NCI-H345 treated with DMSO at 0.1 percent for 48 hours (cell line): Measurements from ENCODE around the gene NLRP6.
"Not testable (repeated sequence)": the region's sequence is repeated elsewhere in the genome, so short reads cannot be mapped to it uniquely, and the experiment has no call there.

Experiments
- DNase-seq: peaks from one replicate; lab custom pipeline; 2025; ENCODE audit not compliant: unreplicated experiment; lab: John Stamatoyannopoulos, UW

NLRP6 gene

DNA sequence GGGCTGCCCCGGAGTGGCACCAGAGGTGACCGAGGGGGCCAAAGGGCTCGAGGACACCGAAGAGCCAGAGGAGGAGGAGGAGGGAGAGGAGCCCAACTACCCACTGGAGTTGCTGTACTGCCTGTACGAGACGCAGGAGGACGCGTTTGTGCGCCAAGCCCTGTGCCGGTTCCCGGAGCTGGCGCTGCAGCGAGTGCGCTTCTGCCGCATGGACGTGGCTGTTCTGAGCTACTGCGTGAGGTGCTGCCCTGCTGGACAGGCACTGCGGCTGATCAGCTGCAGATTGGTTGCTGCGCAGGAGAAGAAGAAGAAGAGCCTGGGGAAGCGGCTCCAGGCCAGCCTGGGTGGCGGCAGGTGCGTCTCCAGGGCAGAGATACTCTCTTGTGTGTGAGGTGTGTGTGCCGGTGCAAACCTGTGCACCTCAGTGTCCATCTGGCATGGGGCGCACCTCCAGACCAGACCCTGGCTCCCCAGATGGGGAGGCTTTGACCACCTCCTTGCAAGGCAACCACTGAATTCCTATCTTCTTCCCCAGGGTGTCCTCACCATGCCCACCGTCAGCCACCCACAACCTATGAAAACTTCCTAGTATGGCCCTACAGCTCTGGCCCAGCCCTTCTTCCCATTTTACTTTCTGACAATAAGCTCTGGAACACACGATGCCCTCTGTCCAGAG, 3.4 kb downstream of the NLRP6 start:
- DNase-seq = no peak

DNA sequence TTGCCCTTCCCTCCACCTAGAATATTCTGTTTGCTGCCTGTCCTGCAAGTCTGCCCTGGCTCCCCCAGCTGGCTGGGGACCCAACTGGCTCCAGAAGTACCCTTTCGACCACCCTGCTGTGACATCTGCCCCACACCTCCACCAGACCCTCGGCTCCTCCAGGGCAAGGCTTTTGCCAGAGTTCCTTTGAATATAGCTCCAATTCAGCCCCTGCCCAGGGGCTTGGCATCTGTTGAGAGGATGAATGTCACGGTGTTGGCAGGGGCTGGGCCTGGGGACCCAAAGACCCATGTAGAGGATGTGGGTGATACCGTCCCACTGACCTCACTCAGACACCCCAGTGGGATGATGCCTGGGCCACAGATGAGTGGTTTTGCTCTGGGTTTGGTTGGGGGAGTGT, 4.0 kb downstream of the NLRP6 start:
- no peak for DNase-seq

DNA sequence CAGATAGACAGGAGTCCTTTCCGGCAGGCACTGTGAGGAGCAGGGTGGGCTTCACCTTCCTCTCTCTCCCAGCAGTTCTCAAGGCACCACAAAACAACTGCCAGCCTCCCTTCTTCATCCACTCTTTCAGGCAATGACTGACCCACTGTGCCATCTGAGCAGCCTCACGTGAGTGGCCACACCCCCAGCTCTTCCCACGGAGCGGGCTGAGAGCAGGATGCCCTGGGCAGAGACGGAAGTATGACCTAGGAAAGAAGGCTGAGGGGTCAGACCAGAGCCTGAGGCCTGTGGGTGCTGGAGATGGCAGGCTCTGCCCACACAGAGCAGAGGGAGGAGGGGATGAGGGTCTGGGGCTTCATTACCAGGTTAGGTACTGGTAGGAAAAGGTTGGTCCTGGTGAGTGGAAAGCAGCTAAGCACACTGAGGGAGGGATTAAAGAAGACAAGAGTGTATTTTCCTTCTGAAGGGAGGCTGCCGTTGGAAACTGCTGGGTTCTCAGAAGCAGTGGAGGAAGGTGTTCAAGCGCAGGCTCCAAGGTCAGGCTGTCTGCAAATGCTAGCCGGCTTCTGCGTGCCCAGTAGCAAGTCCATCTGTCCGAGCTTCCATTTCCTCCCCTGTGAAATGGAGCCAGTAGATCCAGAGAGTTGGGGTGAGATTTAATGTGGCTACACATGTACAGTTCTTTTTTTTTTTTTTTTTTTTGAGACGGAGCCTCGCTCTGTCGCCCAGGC, 4.6 kb downstream of the NLRP6 start:
- DNase-seq = no peak

DNA sequence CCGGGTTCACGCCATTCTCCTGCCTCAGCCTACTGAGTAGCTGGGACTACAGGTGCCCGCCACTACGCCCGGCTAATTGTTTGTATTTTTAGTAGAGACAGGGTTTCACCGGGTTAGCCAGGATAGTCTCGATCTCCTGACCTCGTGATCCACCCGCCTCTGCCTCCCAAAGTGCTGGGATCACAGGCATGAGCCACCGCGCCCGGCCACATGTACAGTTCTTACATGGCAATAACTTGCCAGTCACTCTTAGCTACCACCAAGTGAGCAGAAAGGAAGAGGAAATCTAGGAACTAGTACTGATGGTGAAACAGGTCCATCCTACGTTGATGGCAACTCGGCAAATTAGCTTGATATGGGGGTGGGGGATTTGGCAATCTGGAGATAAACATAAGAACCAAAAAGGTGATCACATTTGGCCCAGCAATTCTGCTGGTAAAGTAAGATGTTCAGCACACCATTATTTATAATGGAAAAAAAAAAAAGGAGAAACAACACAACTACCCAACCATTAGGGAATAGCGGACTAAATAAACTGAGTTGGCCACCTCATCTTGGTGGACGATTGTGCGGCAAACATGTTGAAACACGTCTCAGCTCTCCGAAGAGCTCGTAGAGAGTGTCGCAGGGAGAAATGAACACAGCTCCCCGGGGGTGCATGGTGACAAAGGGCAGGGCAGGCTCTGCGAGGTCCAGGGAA, 5.3 kb downstream of the NLRP6 start:
- DNase-seq = no peak

DNA sequence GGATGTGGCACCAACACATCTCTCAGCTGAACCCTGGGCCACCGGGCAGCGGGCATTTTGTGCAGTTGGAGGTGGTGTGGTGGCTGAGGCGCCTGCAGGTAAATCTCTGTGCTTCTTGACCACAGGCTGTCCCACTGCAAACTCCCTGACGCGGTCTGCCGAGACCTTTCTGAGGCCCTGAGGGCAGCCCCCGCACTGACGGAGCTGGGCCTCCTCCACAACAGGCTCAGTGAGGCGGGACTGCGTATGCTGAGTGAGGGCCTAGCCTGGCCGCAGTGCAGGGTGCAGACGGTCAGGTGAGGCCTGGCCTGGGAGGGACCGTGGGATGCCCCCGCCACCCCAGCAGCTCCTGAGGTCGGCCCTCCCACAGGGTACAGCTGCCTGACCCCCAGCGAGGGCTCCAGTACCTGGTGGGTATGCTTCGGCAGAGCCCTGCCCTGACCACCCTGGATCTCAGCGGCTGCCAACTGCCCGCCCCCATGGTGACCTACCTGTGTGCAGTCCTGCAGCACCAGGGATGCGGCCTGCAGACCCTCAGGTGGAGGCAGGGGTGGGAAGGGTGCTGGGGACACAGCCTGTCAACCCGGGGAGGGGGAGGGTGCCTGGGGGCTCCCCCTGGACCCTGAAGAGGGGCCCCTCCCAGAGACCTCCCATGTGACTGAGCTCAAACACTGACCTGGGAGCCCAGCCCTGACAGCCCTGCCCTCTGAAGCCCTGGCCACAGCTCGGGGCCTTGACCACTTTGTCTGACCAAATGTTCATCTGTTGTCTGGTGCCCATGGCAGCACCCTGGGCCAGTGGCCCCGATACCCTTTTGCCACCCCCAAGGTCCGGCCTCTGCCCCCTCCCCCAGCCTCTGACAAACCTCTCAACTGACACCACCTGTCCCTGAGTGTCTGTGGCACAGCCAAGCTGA, 6.2 kb downstream of the NLRP6 start:
- DNase-seq = no peak

DNA sequence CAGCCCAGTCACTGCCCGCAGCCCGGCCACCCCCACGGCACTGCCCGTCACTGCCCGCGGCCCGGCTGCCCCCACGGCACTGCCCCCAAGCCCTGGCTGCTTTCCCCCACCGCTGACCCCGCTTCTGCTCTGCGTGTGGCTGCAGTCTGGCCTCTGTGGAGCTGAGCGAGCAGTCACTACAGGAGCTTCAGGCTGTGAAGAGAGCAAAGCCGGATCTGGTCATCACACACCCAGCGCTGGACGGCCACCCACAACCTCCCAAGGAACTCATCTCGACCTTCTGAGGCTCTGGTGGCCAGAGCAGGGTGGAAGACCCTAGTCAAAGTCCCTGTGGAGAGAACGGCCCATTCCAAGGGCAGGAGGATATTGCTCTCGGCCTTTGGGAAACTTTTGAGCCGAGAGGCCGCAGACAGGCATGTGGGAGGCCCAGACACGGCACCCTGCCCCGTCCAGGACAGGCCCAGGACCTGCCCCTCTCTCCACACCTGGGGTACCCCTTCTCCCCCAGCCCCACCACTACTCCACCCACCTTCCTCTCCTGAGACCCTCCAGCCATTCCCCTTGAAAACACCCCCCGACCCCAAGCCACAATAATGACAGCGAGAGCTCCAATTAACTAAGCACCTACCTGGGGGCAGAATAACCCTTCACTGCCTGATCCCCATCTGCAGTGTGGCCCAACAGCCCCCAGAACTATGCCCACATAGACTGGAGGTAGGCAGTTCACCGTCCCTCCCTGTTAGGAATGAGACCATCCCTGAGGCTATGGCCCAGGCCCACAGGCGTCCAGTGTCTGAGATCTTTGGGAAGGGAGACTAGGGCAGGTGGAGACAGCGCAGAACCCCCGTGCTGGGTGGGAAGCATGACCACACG, 7.0 kb downstream of the NLRP6 start:
- no peak for DNase-seq

DNA sequence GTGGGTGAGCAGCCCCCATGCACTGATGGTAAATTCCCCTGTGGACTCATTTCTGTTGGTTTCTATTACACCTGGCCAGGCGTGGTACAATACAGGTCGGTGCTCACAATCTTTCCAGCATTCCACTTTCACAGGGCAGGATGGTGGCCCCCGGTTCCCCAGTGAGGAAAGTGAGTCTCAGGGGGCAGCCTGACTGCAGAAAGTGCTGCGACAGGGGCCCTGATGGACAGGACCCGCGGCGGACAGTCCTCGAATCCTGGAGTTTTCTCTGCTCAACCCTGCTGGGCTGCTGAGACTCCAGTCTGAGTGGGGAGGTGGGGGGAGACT, 7.7 kb downstream of the NLRP6 start:
- no peak for DNase-seq

DNA sequence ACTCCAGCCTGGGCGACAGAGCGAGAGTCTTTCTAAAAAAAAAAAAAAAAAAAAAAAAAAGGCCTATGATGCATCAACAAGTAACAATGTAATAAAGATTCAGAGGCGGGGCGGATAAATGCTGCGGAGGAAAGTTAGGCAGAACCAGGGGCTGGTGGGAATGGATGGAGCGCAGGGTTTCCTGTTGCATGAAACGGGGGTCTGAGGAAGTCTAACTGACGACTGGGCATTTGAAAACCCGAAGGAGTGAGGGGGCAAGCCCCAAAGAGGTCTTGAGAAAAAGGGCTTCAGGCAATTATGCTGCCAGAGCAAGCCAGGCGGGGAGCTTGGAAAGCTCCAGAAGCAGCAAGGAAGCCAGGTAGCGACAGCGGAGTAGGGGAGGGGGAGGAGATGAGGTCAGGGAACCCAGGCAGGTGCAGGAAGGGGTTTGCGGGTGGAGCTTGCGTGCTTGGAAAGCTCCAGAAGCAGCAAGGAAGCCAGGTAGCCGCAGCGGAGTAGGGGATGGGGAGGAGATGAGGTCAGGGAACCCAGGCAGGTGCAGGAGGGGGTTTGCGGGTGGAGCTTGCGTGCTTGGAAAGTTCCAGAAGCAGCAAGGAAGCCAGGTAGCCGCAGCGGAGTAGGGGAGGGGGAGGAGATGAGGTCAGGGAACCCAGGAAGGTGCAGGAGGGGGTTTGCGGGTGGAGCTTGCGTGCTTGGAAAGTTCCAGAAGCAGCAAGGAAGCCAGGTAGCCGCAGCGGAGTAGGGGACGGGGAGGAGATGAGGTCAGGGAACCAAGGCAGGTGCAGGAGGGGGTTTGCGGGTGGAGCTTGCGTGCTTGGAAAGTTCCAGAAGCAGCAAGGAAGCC, 9.0 kb downstream of the NLRP6 start:
- DNase-seq = not testable (repeated sequence)

DNA sequence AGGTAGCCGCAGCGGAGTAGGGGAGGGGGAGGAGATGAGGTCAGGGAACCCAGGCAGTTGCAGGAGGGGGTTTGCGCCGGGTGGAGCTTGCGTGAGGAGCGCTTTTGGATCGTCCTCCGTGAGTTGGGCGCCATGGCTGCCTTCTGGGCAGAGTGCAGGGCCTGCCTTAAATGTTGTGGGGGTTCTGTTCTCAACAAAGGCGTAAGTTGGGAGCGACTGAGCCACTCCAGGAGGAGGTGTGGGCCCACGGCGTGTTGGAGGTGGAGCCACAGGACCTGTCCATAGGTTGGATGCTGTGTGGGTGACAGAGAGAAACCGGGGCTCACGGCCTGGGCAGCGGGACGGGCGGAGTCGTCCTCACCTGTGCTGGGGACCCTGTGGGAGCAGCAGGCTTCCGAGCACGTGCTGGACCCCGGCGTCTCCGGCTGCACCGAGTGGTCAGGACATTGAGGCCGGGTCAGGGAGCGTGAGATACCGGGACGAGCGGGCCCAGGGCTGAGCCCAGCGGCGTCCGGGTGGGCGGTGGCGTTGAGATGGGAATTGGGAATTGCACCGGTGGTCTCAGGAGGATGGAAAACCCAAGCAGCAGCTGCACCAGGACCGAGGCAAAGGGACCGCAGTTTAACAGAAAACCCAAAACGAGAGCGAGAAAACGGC, 9.7 kb downstream of the NLRP6 start:
- no peak for DNase-seq

DNA sequence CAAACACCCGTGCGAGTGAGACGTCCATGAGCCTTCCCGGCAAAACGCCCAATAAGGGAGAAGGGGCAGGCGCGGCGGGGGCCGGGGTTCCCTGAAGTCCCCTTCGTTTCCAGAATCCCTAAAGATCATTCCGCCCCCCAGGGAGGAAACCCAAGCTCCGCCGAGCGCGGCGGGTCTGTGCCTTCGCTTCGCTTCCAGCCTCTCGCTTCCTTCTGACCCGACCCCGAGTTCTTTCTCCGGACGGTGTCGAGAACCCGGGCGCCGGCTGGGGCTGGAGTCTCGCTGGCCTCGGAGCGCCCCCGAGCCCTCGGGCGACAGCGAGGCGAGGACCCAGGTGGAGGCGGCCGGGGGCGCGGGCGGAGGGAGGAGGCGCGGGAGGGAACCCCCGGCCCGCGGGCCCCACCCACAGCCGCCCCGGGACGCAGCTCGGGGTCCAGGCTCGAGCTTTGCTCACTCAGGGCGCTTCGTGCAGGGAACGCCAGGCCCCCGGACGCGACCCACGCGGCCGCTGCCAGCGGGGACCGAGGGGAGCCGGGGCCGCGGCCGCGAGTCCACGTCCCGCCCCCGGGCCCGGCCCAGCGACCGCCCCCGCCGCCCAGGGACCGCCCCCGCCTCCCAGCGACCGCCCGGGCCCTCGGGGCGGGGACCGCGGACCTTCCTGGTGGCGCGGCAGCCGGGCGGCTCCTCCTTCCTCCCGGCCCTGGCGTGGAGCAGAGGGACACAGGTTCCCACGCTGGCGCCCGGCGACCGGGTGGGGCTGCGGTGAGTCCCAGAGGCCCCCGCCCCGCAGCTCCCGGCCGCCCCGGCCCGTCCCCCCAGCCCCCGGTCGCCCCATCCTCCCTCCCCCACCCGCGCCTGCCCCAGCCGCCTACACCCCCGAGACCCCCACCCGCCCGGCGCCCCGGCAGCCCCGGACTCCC, 10.5 kb downstream of the NLRP6 start, which contains the start of gene PGGHG:
TSS of gene PGGHG (plus strand) at position 649 of the 920 bp plus-strand sequence. CDS start 691 bp downstream, outside the sequence.
- no peak for DNase-seq

DNA sequence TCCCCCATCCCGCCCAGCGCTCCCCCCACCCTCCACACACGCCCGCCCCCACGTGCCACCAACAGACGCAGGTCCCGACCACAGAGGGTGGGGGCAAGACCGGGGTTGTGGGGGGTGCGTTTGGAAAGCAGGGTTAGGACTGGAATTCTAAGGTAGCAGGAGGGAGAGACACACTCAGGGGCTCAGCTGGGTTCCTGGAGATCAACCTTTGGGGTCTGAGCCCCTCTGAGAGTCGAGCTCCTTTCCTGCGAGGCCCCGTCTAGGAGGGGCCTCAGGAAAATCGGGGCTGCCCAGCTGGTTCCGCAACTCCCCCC, 11.1 kb downstream of the NLRP6 start:
- no peak for DNase-seq

DNA sequence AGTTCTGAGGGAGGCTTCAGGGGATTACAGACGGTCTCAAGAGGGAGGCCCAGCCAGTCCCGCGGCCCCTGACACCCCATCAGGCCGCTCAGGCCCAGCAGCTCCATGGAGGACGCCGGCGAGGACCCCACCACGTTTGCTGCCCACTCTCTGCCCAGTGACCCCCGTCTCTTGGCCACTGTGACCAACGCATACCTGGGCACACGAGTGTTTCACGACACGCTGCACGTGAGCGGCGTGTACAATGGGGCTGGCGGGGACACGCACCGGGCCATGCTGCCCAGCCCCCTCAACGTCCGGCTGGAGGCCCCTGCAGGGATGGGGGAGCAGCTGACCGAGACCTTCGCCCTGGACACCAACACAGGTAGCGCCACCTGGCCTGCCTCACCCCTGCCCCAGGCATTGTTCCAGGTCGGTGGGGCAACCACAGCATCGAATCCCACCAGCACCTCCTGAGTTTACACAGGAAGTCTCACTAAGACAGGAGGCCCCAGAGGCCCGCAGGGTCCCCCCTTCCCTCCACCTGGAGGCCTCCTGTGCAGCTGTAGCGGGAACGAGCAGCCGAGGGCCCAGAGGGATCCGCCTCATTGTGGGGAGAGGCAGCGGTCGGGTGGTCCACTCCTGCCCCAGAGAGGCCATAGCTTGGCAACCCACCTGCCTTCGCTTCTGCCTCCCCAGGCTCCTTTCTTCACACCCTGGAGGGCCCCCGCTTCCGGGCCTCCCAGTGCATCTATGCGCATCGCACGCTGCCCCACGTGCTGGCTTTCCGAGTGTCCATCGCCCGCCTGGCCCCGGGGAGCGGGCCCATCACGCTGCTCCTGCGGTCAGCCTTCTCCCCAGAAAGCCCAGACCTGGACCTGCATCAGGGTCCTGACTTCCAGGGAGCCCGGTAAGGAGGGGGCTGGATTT, 11.8 kb downstream of the NLRP6 start:
- no peak for DNase-seq

DNA sequence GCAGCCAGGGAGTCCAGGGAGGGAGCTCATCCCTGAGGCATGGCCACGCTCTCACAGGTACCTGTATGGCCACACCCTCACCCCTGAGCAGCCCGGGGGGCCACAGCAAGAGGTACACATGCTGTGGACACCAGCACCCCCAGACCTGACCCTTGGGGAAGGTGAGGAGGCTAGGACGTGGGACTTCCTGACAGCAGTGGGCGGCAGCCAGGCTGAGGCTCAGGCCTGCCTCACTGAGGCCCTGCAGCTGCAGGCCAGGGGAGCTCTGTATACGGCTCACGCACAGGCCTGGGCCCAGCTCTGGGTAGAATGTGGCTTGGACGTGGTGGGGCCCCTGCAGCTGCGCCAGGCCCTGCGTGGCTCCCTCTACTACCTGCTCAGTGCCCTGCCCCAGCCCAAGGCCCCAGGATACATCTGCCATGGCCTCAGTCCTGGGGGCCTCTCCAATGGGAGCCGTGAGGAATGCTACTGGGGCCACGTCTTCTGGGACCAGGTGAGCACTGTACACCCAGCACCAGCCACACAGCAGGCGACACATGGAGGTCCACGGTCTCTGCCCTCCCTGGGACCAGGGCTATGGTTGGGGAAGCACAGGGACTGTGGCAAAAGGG, 12.5 kb downstream of the NLRP6 start:
- no peak for DNase-seq

DNA sequence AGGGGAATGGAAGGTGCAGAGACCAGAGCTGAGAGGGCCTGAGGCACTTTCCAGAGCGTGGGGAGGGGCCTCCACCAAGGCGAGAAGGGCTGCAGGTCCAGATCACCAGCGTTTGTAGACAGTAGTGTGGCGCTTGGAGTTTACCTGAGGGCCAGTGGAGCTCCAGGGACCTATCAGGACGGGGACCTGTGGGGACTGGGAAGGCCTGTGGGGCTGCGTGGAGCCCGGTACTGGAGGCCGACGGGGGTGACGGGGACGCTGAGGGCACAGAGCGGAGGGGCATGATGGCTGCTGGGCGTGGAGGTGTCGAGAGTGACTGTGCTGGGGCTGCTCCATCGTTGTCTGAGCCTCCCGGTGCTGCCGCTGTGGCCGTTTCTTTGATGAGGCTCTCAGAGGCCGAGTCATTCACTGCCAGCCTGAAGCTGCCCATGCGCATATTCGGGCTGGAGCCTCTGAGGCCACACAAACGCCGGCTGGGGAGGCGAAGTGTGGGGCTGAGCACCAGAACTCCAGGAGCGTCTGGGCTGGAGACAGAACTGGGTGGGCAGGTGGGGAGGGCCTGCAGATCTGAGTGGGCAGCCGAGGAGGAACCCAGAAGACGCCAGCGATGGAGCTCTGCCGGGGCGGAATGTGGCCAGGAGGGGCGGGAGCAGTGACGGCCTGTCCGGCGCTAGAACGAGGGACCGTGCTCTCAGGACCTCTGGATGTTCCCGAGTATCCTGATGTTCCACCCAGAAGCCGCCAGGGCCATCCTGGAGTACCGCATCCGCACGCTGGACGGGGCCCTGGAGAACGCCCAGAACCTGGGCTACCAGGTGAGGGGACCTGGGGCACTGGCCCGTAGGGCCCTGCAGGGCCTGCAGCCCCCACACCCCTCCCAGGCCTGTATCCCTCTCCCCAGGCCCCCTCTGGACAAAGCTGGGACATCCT, 13.3 kb downstream of the NLRP6 start:
- DNase-seq = no peak
